ENCODE measurements around the gene SLIT3.

SLIT3 gene

DNA sequence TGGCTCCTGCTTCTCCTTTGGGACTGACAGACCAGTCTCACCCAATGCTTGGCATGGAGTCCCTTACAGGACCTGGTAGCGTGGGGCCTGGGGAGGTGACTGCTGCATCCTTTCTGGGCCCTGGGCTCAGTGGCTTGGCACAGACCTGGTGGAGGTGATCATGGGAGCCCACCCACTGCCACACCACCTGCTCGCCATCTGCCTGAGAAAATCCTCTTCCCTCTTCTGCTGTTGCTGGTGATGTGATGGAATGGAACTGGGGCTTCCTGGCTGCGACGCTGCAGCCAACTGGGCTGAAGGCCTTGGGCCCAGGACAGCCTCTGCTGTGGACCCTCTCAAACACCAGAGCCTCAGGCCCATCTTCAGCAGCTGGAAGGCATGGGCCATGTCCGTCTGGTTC, 599.3 kb downstream of the SLIT3 start:
- peaks cover 6% of the 10 kb centered on the region for H3K4me1 ChIP-seq
- no peak overlapping the region for H3K4me3 ChIP-seq (ENCODE audit: low read depth, low read length)
- H3K36me3 ChIP-seq (ENCODE audit: control insufficient read depth, insufficient read depth, low read length) = no peaks in the 10 kb centered on the region
- no peak overlapping the region for H3K27ac ChIP-seq
- H3K79me2 ChIP-seq = no peaks in the 10 kb centered on the region
- H3K27me3 ChIP-seq (ENCODE audit: control insufficient read depth, insufficient read depth, low read length) = no peaks in the 10 kb centered on the region
- H3K9ac ChIP-seq = no peak overlapping the region
- no peak overlapping the region for H2AFZ ChIP-seq
- no peaks in the 10 kb centered on the region for H3K9me3 ChIP-seq (ENCODE audit: control insufficient read depth, low read length)
- no peak overlapping the region for H3K4me2 ChIP-seq (ENCODE audit: low read length)
- TF ChIP-seq, protein P1, sequence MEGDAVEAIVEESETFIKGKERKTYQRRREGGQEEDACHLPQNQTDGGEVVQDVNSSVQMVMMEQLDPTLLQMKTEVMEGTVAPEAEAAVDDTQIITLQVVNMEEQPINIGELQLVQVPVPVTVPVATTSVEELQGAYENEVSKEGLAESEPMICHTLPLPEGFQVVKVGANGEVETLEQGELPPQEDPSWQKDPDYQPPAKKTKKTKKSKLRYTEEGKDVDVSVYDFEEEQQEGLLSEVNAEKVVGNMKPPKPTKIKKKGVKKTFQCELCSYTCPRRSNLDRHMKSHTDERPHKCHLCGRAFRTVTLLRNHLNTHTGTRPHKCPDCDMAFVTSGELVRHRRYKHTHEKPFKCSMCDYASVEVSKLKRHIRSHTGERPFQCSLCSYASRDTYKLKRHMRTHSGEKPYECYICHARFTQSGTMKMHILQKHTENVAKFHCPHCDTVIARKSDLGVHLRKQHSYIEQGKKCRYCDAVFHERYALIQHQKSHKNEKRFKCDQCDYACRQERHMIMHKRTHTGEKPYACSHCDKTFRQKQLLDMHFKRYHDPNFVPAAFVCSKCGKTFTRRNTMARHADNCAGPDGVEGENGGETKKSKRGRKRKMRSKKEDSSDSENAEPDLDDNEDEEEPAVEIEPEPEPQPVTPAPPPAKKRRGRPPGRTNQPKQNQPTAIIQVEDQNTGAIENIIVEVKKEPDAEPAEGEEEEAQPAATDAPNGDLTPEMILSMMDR (IDR thresholded peaks at IDR 0.05) = no peak

DNA sequence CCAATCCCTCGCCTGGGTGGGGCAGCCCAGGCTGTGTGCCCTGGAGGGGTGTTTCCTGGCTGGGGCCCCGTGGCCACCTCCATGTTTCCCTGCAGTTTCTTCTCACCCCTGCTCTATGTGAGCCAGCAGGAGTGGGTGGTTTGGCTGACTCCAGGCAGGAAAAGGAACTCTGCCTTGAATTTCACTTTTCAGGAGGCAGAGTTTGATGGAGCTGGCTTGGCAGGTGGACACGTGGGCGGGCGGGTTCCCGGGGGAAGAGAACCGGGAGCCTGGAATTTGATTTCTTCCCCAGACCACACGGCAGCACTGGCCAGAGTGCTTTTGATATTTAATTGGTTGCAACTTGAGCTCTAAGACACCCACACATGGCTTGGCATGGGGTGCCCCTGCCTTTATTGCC, 601.9 kb downstream of the SLIT3 start:
- peaks cover 6% of the 10 kb centered on the region for H3K4me1 ChIP-seq
- no peak overlapping the region for H3K4me2 ChIP-seq (ENCODE audit: low read length)
- no peaks in the 10 kb centered on the region for H3K9me3 ChIP-seq (ENCODE audit: control insufficient read depth, low read length)
- no peaks in the 10 kb centered on the region for H3K79me2 ChIP-seq
- no peaks in the 10 kb centered on the region for H3K36me3 ChIP-seq (ENCODE audit: control insufficient read depth, insufficient read depth, low read length)
- no peak overlapping the region for H3K4me3 ChIP-seq (ENCODE audit: low read depth, low read length)
- no peak overlapping the region for H3K9ac ChIP-seq
- TF ChIP-seq, protein P1 (IDR thresholded peaks at IDR 0.05) = no peak
- no peak overlapping the region for H3K27ac ChIP-seq
- H3K27me3 ChIP-seq (ENCODE audit: control insufficient read depth, insufficient read depth, low read length) = no peaks in the 10 kb centered on the region
- no peak overlapping the region for H2AFZ ChIP-seq

DNA sequence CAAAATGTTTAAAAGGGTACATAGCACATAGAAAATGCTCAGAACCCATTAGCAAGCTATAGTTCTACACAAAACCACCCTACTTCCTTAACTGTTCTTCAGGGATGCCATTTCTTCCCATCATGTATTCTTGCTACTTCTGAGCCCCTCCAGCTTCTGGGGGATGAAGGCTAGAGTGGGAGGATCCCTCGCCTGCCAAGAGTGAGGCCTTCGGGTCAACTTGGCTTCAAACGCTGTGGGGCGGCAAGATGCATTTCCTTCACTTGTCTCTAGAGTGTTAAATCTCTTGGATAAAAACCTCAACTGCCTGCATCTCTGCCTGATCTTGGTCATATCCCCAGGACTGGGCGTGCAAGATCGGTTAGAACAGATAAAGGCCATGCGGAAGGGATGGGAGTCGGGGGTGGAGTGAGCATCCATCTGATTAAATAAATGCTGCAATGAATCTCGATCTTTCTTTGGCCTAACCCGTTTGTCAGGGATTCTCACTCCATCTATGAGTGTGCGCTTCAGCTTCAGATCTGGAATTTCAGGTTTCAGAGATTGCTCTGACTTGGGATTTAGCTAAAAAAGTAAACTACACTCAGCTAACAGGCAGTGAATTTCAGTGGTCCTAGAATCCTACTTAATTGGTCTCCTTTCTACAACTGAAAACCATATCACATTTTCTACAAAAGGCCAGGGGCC, 603.8 kb downstream of the SLIT3 start:
- no peak overlapping the region for H2AFZ ChIP-seq
- H3K79me2 ChIP-seq = no peaks in the 10 kb centered on the region
- no peak overlapping the region for H3K4me2 ChIP-seq (ENCODE audit: low read length)
- no peaks in the 10 kb centered on the region for H3K9me3 ChIP-seq (ENCODE audit: control insufficient read depth, low read length)
- TF ChIP-seq, protein P1 (IDR thresholded peaks at IDR 0.05) = no peak
- H3K9ac ChIP-seq = no peak overlapping the region
- H3K27me3 ChIP-seq (ENCODE audit: control insufficient read depth, insufficient read depth, low read length) = no peaks in the 10 kb centered on the region
- H3K36me3 ChIP-seq (ENCODE audit: control insufficient read depth, insufficient read depth, low read length) = no peaks in the 10 kb centered on the region
- H3K27ac ChIP-seq = no peak overlapping the region
- H3K4me3 ChIP-seq (ENCODE audit: low read depth, low read length) = no peak overlapping the region
- peaks cover 6% of the 10 kb centered on the region for H3K4me1 ChIP-seq

DNA sequence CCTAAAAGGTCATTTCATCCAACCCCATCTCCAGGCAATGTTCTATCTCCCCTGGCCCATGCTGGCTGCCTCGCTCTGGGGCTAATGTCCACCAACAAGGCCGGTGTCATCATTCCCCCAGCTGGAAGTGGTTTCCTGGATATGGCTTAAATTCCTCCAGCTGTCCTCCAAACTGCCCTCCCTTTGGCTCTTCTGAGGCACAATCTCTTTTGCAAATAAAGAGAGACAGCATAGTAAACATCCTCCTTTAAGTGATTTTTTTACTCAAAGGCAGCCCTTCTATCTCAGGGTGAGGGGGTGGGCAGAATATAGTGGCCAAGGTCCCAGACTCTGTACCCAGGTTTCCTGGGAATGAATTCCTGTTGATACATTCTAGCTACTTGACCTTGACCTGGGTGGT, 604.3 kb downstream of the SLIT3 start:
- no peak overlapping the region for H2AFZ ChIP-seq
- no peaks in the 10 kb centered on the region for H3K9me3 ChIP-seq (ENCODE audit: control insufficient read depth, low read length)
- TF ChIP-seq, protein P1 (IDR thresholded peaks at IDR 0.05) = no peak
- peaks cover 6% of the 10 kb centered on the region for H3K4me1 ChIP-seq
- no peaks in the 10 kb centered on the region for H3K36me3 ChIP-seq (ENCODE audit: control insufficient read depth, insufficient read depth, low read length)
- no peak overlapping the region for H3K27ac ChIP-seq
- H3K4me2 ChIP-seq (ENCODE audit: low read length) = no peak overlapping the region
- H3K27me3 ChIP-seq (ENCODE audit: control insufficient read depth, insufficient read depth, low read length) = no peaks in the 10 kb centered on the region
- H3K79me2 ChIP-seq = no peaks in the 10 kb centered on the region
- no peak overlapping the region for H3K9ac ChIP-seq
- H3K4me3 ChIP-seq (ENCODE audit: low read depth, low read length) = no peak overlapping the region

DNA sequence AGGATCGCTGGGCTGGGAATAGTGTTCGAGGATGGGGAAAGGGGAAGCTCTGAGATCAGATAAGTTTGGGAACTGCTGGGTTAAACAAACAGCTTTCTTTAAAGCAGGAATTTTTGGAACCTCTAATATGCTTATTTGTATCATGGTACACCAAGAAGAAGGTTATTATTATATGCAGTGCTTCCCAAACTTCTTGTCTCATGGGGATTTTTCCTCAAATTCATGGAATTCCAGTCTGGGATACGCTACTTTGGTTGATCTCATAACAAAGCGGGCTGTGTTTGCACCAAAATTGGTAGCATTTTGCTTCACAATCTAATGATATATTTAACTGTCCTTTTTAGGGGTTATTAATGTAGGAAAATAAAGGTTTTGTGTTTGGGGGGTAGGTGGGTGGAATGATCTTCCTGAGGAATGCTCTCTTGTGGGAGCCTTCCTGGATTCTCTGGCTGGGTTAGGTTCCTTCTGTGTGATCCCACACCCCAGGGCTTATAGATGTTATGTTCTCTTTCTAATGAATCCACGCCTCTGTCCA, 605.6 kb downstream of the SLIT3 start:
- TF ChIP-seq, protein P1 (IDR thresholded peaks at IDR 0.05) = no peak
- Histone ChIP-seq H3K4me1 (peaks cover 6% of the 10 kb centered on the region), H2AFZ (no peak overlapping the region)

More for the DNA sequence above, 605.6 kb downstream of the SLIT3 start:
- H3K9me3 ChIP-seq (ENCODE audit: control insufficient read depth, low read length) = no peaks in the 10 kb centered on the region
- no peak overlapping the region for H3K9ac ChIP-seq
- no peaks in the 10 kb centered on the region for H3K79me2 ChIP-seq
- no peak overlapping the region for H3K4me3 ChIP-seq (ENCODE audit: low read depth, low read length)
- H3K27me3 ChIP-seq (ENCODE audit: control insufficient read depth, insufficient read depth, low read length) = no peaks in the 10 kb centered on the region
- no peak overlapping the region for H3K4me2 ChIP-seq (ENCODE audit: low read length)
- H3K27ac ChIP-seq = no peak overlapping the region
- no peaks in the 10 kb centered on the region for H3K36me3 ChIP-seq (ENCODE audit: control insufficient read depth, insufficient read depth, low read length)
